ENCODE measurements around the gene NOC2L.

The NOC2L gene

DNA sequence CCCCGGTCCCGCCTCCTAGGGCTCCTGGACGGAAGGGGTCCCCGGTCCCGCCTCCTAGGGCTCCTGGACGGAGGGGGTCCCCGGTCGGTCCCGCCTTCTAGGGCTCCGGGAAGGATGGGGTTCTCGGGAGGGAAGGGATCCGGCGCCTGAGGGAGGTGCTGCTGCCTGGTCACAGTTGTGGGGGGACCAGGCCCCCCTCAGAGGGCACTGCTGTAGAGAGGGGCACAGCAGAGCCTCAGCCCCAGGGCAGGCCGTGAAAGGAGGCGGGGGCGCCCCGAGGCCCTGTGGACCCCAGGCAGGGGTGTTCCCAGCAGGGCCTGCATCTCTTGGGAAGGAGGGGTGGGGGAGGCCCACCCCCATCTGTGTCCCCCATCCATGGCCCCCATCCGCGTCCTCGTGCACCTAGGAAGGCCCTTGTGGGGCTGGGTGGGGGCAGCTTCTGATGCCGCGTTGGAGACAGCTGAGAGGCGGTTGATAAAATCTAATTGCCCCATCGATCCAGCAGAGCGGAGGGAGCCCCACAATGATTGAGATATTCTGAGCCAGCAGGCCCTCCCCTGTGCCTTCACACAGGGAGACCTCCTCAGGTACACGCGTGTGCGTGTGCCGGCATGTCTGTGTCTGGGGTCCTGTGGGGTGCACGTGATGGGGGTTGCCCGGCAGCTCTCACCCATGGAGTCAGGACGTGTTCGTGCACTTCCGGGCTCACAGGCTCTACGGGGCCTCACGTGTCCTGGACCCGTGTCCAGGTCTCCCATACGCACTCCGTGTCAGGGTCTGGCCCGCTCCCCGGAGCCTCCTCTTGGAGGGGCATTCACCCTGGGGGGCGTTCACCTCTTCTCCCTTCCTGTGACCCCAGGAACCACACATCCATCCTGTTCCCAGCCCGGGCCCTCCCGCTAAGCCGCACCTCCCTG, 22.4 kb downstream of the NOC2L start:
- no peak overlapping the region for H3K27ac ChIP-seq
- H3K4me3 ChIP-seq, result no peak overlapping the region

DNA sequence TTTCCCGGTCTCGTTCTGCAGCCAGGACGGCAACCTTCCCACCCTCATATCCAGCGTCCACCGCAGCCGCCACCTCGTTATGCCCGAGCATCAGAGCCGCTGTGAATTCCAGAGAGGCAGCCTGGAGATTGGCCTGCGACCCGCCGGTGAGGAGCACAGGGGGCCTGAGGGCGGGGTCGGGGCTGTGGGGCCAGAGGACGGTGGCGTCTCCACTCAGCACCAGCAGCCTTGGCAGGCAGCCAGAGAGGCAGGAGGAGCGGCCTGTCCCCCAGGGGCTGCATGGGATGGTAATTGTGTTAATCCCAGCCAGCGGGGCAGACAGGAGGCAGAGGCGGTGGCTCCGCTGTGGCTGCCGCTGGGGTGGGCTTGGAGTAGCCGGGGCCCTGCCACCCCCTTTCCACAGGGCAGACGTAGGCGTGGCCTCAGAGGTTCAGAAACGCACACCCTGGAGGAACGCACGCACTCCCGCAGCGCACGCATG, 23.3 kb downstream of the NOC2L start:
- Histone ChIP-seq H3K27ac (no peak overlapping the region), H3K4me3 (no peak overlapping the region)

DNA sequence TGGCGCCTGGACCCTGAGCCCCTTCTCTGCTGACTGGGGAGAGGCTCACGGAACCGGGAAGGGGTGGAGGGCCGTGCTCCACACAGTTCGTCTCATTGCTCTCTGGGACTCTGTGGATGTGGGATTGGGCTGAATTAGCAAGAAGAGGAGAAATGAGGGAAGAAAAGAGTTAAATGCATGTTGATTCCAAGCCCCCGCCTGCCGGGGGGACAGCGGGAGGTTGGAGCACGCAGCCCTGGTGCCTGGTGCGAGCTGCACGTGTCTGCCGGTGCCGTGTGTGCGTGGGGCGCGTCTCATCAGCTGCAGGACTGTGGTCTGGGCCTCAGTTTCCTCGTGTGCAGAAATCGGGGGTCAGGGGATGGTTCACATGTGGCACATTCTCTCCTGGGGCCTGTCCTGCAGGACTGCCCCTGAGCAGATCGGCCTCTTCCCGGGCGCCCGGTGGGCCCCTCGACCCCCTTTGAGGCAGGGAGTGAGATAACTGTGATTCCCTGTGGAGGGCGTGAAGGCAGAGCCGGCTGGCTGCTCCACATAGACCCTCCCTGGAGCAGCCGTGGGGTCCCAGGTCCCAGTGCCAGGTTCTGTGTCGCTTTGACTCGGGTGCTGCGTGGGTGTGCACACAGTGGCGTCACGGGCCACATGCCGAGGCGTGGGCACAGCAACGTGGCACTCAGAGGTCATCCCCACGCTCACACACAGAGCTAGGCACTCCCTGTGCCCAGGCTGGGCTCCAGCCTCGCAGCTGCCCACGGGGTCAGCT, 23.9 kb downstream of the NOC2L start:
- Histone ChIP-seq H3K4me3 (no peak overlapping the region), H3K27ac (no peak overlapping the region)

DNA sequence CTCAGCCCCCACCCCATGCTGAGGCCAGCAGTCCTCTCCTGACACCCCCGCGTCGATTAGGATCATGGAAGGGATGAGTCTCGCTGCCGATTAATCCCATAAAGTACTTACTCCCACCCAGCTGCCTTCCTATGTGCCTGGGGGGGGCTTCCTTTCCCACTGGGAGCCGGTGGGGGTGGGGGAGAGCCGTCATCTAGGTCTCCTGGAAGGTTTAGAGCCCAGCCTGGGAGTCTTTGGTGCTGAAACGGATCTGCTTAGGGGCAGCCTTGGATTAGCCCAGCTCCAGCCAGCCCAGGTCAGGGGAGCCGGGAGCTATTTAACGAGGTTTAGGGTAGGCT, 25.5 kb downstream of the NOC2L start:
- Histone ChIP-seq H3K4me3 (no peak overlapping the region), H3K27ac (no peak overlapping the region)

DNA sequence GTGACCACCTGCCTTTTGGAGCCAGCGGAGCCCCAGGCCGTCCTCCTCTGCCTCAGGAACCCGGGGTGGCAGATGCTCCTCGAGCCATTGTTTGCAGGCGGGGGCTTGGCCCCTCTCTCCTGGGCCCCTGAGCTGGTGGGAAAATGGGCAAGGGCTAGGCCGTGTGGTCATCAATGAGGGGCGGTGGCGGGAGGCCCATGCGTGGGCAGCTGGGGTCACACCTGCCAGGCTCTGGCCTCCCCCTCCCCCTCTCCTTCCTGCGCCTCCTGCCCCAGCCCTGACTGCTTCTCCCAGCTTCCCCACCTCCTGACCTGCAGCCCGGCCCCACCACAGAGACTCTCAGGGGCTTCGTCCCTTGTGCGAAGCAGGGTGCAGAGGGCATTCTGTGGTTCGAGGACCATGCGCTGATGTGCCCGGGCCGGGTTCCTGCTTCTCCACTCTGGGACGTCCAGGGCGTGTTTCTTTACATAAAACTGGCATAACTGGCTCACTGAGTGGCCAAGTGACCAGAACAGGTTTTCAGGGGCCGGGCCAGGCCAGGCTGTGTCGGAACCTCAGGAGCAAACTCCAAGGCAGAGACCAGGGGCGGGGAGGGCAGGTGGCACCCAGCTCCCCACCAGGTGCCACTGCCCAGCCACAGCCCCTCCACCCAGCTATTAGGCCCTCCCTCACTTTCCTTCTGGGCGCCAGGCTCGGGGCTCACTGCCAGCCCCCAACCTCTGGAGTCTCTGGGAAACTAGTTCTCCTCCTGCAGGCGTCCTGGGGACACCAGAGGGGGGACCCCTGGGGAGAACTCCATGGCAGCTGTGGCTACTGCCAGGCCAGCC, 26.1 kb downstream of the NOC2L start:
- H3K27ac ChIP-seq, result no peak overlapping the region
- no peak overlapping the region for H3K4me3 ChIP-seq

DNA sequence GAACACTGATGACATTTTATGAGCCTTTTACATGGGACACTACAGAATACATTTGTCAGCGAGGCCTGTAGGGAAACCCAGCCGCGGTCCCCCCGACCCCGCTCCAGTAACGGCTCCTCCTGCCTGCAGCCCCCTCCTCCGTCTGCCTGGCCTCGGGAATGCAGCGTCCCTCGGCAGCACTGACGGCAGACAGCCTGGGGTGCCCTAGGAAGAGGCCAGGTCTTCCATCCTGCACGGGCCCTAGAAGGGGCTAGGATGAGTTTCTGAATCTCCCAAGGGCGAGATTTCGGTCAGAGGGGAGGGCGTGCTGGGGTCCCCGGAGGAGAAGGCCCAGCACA, 26.9 kb downstream of the NOC2L start:
- Histone ChIP-seq H3K27ac (no peak overlapping the region), H3K4me3 (no peak overlapping the region)

DNA sequence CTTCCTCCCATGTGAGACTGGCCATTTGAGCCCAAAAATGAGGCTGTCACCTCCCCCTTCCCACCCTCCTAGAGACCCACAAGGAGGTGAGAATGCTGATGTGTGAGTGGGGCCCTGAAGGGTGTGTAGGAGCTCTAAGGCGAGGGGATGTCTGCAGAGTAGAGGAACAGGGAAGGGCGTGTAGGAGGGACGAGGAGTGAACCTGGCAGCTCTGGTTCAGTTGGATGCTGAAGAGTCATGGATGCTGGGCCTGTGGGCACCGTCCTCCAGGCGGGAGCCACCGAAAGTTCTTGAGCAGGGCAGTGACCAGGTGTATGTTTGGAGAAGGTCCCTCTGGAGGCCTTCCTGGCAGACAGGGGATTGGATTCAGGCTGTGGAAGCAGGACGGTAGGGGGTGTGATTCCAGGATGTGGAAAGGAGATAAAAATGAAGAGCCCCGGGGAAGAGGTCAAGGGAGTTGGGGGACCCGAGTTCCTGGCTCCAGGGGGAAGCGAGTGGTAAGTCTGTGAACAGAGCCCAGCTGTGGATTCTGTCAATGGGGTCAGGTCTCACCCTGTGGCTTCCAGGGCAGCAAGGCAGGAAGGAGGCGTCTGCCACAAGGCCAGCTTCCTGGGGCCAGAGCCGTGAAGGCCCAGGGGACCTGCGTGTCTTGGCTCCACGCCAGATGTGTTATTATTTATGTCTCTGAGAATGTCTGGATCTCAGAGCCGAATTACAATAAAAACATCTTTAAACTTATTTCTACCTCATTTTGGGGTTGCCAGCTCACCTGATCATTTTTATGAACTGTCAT, 27.5 kb downstream of the NOC2L start:
- Histone ChIP-seq H3K27ac (no peak overlapping the region), H3K4me3 (no peak overlapping the region)

DNA sequence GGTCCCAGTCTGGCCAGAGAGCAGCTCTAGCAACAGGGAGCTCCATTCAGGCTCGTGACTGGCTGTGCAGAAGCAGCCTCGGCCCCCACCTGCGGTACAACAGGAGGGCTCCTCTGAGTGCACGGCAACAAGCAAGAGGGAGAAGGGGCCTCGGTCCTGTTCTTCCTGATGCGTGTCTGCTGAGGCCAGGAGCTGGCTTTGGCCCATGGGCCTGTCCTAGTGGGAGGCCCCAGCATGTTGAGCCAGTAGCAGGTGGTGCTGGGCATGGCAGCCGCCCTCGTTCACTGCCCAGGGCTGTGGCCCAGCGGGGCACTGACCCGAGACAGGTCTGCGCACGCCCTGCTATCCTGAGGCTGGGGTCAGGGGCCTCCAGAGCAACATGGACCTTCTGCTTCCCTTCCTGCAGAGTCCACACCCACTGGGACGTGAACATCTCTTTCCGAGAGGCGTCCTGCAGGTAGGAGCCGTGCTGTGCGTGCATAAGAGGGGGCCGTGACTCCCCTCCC, 28.4 kb downstream of the NOC2L start:
- Histone ChIP-seq H3K4me3 (no peak overlapping the region), H3K27ac (no peak overlapping the region)

DNA sequence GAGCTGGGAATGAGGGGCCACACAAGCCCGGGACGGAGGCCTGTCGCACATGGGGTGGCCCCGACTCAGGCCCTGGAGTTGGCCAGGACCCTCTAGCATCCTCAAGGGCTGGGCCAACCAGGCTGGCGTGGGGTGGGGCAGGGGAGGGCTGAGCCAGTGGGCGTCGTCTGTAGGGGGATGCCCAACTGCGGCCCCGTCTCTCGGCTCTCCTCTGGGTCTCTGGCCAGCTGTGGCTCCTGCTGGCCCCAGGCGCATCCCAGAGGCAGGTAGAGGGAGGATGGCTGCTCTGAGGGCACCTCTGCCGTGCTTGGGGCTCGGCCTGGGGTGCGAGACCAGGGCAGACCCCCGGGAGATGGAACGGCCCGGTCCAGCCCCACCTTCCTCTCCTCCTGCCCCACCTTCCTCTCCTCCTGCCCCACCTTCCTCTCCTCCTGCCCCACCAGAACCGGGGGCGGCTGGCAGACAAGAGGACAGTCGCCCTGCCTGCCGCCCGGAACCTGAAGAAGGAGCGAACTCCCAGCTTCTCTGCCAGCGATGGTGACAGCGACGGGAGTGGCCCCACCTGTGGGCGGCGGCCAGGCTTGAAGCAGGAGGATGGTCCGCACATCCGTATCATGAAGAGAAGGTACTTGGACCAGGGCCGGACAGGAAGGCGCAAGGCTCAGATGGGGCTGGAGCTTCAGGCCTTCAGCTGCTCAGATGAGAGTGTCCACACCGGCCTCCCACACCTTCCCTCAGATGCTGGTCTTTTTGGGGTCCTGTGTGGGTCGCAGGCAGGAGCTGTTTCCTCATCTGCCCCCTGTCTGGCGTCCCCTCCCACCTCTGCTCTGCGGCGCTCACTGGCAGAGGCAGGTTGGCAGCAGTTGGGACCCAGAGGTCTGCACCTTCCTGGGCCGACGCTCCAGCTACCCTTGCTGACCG, 29.1 kb downstream of the NOC2L start:
- H3K27ac ChIP-seq, result no peak overlapping the region
- H3K4me3 ChIP-seq, result no peak overlapping the region

DNA sequence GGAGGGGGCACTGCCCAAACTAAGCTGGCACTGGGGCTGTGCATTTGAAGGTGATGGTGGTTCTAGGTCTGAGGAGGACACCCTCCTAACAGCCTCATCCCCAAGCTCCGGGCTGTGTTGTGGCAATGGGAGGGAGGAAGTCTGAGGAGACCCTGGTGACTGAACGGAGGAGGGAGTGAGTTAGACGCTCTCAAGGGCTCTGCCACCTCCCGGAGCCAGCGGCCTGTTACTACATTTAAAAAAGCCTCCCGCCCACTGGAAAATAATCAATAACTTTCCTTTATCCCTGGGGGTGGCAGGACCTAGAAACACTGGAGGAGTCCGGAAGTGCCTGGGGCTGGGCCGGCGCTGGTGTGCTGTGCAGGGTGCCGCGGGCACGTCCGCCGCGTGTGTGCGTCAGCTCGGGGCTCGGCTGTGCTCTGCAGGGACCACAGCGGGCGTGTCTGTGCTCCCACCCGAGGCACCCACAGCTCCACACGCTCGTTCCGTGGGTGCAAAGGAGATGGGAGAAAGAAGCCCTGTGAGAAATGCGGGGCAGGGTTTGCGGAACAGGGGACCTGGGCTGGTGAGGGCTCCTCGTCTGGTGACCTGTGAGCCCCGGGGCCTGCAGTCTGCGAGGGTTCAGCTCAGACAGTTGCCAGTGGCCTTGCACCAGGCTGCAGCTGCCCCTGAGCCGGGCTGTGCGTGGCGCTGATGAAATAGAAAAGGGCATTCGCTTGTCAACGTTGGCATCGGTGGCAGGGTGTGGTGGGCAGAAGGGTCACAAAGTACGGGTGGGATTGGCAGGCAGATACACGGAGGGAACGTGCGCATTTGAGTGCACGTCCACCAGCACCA, 30.0 kb downstream of the NOC2L start:
- no peak overlapping the region for H3K4me3 ChIP-seq
- H3K27ac ChIP-seq, result no peak overlapping the region

DNA sequence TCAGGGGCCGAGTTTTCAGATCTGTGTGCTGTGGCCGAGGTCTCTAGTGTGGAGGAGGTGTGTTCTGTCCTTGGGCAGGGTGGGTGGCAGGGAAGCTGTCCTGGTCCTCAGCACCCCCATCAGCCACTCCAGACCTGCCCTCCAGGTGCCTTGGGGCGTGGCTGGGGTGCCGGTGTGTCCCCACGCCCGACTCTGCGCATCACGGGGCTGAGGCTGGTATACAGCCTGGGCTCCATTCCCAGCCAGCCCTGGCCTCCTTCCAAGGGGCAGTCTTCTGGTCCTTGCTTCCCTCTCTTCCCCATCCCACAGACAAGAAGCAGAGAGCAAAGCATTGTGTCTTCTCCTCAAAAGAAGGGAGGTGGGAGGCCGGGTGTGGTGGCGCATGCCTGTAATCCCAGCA, 31.3 kb downstream of the NOC2L start:
- H3K27ac ChIP-seq, result no peak overlapping the region
- no peak overlapping the region for H3K4me3 ChIP-seq

DNA sequence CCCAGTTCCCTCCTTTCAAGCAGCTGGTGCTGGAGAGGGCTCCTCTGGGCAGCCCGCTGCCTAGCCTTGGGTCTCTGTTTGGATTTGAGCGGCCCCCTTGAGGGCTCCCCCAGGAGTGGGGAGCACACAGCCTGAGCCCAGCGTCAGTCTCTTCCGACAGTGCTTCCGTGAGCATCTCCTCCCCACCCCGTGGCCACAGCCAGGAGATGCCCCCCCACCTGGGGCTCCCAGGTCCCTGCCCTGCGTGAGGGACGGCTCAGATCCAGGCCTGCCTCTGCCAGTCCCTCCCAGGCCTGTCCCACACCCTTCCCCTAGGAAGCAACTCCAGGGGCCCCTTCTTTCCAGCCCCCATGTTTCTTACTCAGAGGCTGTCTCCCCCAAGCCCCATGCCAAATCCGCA, 31.8 kb downstream of the NOC2L start:
- no peak overlapping the region for H3K27ac ChIP-seq
- no peak overlapping the region for H3K4me3 ChIP-seq

DNA sequence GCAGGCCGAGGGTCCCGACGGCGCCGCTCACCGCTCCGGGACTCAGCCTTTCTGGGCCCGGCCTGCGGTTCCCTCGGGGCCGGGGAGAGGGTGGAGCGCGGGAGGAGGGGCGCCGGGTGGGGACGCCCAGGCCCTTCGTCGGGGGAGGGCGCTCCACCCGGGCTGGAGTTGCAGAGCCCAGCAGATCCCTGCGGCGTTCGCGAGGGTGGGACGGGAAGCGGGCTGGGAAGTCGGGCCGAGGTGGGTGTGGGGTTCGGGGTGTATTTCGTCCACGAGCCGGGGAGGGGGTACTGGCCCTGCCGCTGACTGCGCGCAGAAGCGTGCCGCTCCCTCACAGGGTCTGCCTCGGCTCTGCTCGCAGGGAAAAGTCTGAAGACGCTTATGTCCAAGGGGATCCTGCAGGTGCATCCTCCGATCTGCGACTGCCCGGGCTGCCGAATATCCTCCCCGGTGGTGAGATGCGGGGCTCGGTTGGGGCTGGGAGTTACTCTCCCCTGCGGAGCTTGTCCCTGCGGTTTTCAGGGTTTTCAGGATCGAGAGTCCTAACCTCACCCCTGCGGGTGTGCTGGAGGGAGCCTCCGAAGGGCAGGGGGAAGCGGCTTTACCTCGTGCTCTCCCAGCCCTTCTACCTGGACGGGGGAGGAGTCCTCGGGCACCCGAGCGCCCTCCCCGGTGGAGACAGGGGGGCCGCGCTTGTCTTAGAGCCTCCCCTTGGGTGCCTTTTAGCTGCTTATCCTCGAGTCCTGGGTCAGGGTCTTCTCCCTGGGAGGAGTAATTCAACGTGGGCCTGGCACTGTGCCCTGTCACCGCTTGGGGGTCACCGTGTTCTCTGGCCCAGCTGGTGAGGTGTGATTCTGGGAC, 33.3 kb downstream of the NOC2L start:
- Histone ChIP-seq H3K27ac (no peak overlapping the region), H3K4me3 (peak overlapping the region in 3 of 7 experiments; percentile 32 to 49 (median 43))

DNA sequence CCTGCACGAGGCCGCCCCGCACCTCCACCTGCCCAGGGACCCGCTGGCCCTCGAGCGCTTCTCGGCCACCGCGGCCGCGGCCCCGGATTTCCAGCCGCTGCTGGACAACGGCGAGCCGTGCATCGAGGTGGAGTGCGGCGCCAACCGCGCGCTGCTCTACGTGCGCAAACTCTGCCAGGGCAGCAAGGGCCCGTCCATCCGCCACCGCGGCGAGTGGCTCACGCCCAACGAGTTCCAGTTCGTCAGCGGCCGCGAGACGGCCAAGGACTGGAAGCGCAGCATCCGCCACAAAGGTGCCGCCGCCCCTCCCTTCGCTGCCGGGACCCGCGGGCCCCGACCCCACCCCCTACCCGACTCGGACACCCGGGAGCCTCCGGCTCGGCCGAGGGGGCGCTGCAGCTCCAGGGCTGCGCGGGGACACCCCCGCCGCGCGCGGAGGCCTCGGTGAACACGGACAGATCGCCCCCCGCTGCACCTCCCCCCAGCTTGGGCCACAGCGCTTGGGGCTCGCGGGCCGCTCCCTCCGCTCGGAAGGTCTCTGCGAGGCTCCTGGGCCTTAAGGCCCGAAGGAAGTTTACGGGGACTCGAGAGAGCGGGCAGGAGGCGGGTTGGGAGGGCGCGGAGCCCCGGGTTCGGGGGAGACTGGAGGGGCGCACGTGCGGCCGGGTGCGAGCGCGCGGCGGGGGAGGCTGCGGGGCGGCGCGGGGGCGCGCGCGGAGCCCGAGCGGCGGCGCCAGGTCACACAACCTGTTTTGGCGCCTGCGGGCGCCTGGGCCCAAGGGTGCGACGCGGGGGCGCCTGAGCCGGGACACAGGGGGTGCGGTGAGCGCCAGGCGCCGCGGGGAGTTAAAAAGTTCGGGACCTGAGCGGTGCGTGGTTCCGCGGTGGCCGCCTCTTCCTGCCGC, 34.1 kb downstream of the NOC2L start:
- H3K27ac ChIP-seq, result no peak overlapping the region
- peak overlapping the region in 6 of 7 experiments; percentile 8 to 49 (median 32) for H3K4me3 ChIP-seq

DNA sequence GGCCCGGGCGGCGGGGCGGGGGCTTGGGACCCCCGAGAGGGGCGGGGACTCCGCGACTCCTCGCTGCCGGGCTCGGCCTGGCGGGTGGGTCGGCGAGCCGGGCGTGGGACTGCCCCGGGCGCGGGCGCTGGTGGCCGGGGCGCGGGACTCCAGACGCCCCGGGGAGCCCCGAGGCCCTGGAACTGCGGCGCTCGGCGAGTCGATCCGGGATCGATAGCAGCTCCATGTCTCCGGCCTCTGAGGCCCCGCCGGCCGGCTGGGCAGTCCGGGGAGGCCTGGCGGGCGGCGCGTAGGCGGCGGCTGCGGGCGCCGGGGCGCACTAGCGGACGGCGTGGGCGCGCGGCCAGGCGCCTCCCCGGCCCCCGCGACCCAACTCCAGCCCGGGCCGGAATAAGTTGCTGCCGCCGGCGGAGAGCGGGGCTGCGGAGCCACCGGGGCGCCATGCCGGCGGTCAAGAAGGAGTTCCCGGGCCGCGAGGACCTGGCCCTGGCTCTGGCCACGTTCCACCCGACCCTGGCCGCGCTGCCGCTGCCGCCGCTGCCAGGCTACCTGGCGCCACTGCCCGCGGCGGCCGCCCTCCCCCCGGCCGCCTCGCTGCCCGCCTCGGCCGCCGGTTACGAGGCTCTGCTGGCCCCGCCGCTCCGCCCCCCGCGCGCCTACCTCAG, 34.9 kb downstream of the NOC2L start:
- H3K4me3 ChIP-seq, result peak overlapping the region; percentile 5 to 49 (median 32)
- no peak overlapping the region for H3K27ac ChIP-seq

Data from skin epidermis (tissue), 12 donors.